HTERT RPE-1 (cell line): ENCODE measurements around the gene ITGA2B.
"Not testable (repeated sequence)": the region's sequence is repeated elsewhere in the genome, so short reads cannot be mapped to it uniquely, and the experiment has no call there.

Experiments used
- in situ Hi-C: fragments of 300-500 bp; cut with MboI; formaldehyde crosslinking; loops from 4 replicates; pipeline ENCODE4 v1.14.3; 2020; ENCODE audit warnings: low sequenced_read_pairs

Gene ITGA2B

GRCh38 chr17:44369414-44370023 is 19.9 kb downstream of the ITGA2B start:
- in situ Hi-C loops: not testable (repeated sequence)

GRCh38 chr17:44368391-44369243 is 20.8 kb downstream of the ITGA2B start:
- in situ Hi-C loops: not testable (repeated sequence)

- in situ Hi-C loops: no loop called here
Observed at GRCh38 chr17:44367231-44367979, 22.0 kb downstream of the ITGA2B start.

- in situ Hi-C loops: not testable (repeated sequence)
Observed at GRCh38 chr17:44365051-44365450, 24.4 kb downstream of the ITGA2B start.

GRCh38 chr17:44363613-44364159 is 25.8 kb downstream of the ITGA2B start, which contains the start of gene FAM171A2:
Gene FAM171A2, minus strand, starts transcription at chr17:44363853. Its CDS starts 139 bp downstream, at chr17:44363714.
- in situ Hi-C loops: no loop called here

GRCh38 chr17:44362949-44363612 is 26.4 kb downstream of the ITGA2B start:
- in situ Hi-C loops: no loop called here

- in situ Hi-C loops: no loop called here
Observed at GRCh38 chr17:44362459-44362948, 26.9 kb downstream of the ITGA2B start.

GRCh38 chr17:44361292-44362260 is 27.9 kb downstream of the ITGA2B start:
- in situ Hi-C loops: no loop called here

GRCh38 chr17:44360826-44361225 is 28.6 kb downstream of the ITGA2B start:
- in situ Hi-C loops: no loop called here

GRCh38 chr17:44360144-44360533 is 29.3 kb downstream of the ITGA2B start:
- in situ Hi-C loops: no loop called here

GRCh38 chr17:44359458-44360143 is 29.8 kb downstream of the ITGA2B start:
- in situ Hi-C loops: no loop called here

GRCh38 chr17:44359006-44359405 is 30.4 kb downstream of the ITGA2B start:
- in situ Hi-C loops: no loop called here

GRCh38 chr17:44358066-44358465 is 31.4 kb downstream of the ITGA2B start:
- in situ Hi-C loops: no loop called here

- in situ Hi-C loops: no loop called here
Observed at GRCh38 chr17:44356241-44356640, 33.2 kb downstream of the ITGA2B start.

- in situ Hi-C loops: no loop called here
Observed at GRCh38 chr17:44355642-44356099, 33.8 kb downstream of the ITGA2B start.

- in situ Hi-C loops: no loop called here
Observed at GRCh38 chr17:44354582-44355561, 34.6 kb downstream of the ITGA2B start.

GRCh38 chr17:44353672-44354331 is 35.6 kb downstream of the ITGA2B start:
- in situ Hi-C loops: no loop called here
